HEK293T (cell line): ENCODE data around the gene PBOV1.

Source experiments
- ARNT ChIP-seq: fragments of 450-650 bp; IDR thresholded peaks from 2 replicates; pipeline ENCODE4 v1.6.1; 2017; ENCODE audit warnings: mild to moderate bottlenecking
- BHLHE40 ChIP-seq: fragments of 450-650 bp; IDR thresholded peaks from 2 replicates; pipeline ENCODE4 v1.6.1; 2016; ENCODE audit warnings: mild to moderate bottlenecking, moderate library complexity, borderline replicate concordance
- CTBP1 ChIP-seq: fragments of 450-650 bp; IDR thresholded peaks from 2 replicates; pipeline ENCODE4 v1.6.1; 2016; ENCODE audit warnings: borderline replicate concordance
- ELF4 ChIP-seq: fragments of 450-650 bp; IDR thresholded peaks from 2 replicates; pipeline ENCODE4 v1.6.1; 2017; ENCODE audit warnings: antibody characterized with exemption
- FOXA1 ChIP-seq: fragments of 450-650 bp; IDR thresholded peaks from 2 replicates; pipeline ENCODE4 v1.6.1; 2016; ENCODE audit warnings: mild to moderate bottlenecking
- FOXK2 ChIP-seq: fragments of 450-650 bp; IDR thresholded peaks from 2 replicates; pipeline ENCODE4 v1.6.1; 2016; ENCODE audit warnings: mild to moderate bottlenecking
- FOXM1 ChIP-seq: fragments of 450-650 bp; IDR thresholded peaks from 2 replicates; pipeline ENCODE4 v1.6.1; 2017; ENCODE audit warnings: mild to moderate bottlenecking, borderline replicate concordance
- HDGF ChIP-seq: fragments of 450-650 bp; IDR thresholded peaks from 2 replicates; pipeline ENCODE4 v1.6.1; 2017; ENCODE audit warnings: antibody characterized with exemption, borderline replicate concordance
- NFRKB ChIP-seq: fragments of 450-650 bp; IDR thresholded peaks from 2 replicates; pipeline ENCODE4 v1.6.1; 2016; ENCODE audit warnings: mild to moderate bottlenecking, moderate library complexity
- PKNOX1 ChIP-seq: fragments of 450-650 bp; IDR thresholded peaks from 2 replicates; pipeline ENCODE4 v1.6.1; 2016
- SP1 ChIP-seq: fragments of 450-650 bp; IDR thresholded peaks from 2 replicates; pipeline ENCODE4 v1.6.1; 2017
- SUZ12 ChIP-seq: fragments of 450-650 bp; IDR thresholded peaks from 2 replicates; pipeline ENCODE4 v1.6.1; 2016; ENCODE audit warnings: mild to moderate bottlenecking
- TARDBP ChIP-seq: fragments of 450-650 bp; IDR thresholded peaks from 2 replicates; pipeline ENCODE4 v1.6.1; 2016
- ZNF384 ChIP-seq: fragments of 450-650 bp; IDR thresholded peaks from 2 replicates; pipeline ENCODE4 v1.6.1; 2016

- TF ChIP-seq SP1 = no peak
- TF ChIP-seq FOXM1 = no peak
- TF ChIP-seq CTBP1 = no peak
- TF ChIP-seq ELF4 = no peak
- no peak for TF ChIP-seq FOXA1
- no peak for TF ChIP-seq PKNOX1
- no peak for TF ChIP-seq ARNT
- no peak for TF ChIP-seq TARDBP
- TF ChIP-seq BHLHE40 = no peak
- TF ChIP-seq HDGF = no peak
- TF ChIP-seq SUZ12 = no peak
- TF ChIP-seq FOXK2 = no peak
- no peak for TF ChIP-seq NFRKB
- TF ChIP-seq ZNF384 = no peak
These were observed 7.2 kb downstream of the PBOV1 start for GRCh38 chr6:138211048-138211581.
